Parathyroid adenoma (tissue), 2 donors: Measurements from ENCODE around the gene C20orf204.

Experiments used
- H2AFZ ChIP-seq: fragments of 300-600 bp; sonication (generic); one replicate; pipeline ENCODE4 v1.7.0; 2017; ENCODE audit warnings: antibody characterized with exemption, mild to moderate bottlenecking
- H3K27ac ChIP-seq: fragments of 300-600 bp; sonication (generic); one replicate; pipeline ENCODE4 v1.7.0; 2017
- H3K27me3 ChIP-seq: fragments of 300-600 bp; sonication (generic); one replicate; pipeline ENCODE4 v1.7.0; 2017; ENCODE audit warnings: low read length; ENCODE audit not compliant: control insufficient read depth, insufficient read depth
- H3K36me3 ChIP-seq: fragments of 300-600 bp; sonication (generic); one replicate; pipeline ENCODE4 v1.7.0; 2017; ENCODE audit warnings: low read length; ENCODE audit not compliant: control insufficient read depth, insufficient read depth
- H3K4me1 ChIP-seq: fragments of 300-600 bp; sonication (generic); one replicate; pipeline ENCODE4 v1.7.0; 2017; ENCODE audit warnings: control low read depth
- H3K4me2 ChIP-seq: fragments of 300-600 bp; sonication (generic); one replicate; pipeline ENCODE4 v1.7.0; 2017; ENCODE audit warnings: low read length
- H3K4me3 ChIP-seq: fragments of 300-600 bp; sonication (generic); one replicate; pipeline ENCODE4 v1.7.0; 2017; ENCODE audit warnings: low read depth, low read length
- H3K79me2 ChIP-seq: fragments of 300-600 bp; sonication (generic); one replicate; pipeline ENCODE4 v1.7.0; 2017; ENCODE audit warnings: control low read depth
- H3K9ac ChIP-seq: fragments of 300-600 bp; sonication (generic); one replicate; pipeline ENCODE4 v1.7.0; 2017; ENCODE audit warnings: mild to moderate bottlenecking
- H3K9me3 ChIP-seq: fragments of 300-600 bp; sonication (generic); one replicate; pipeline ENCODE4 v1.7.0; 2017; ENCODE audit warnings: low read length; ENCODE audit not compliant: control insufficient read depth
- CTCF ChIP-seq: fragments of 300-600 bp; sonication (generic); IDR thresholded peaks from one replicate; pipeline ENCODE4 v1.7.0; 2017; ENCODE audit warnings: antibody characterized with exemption, mild to moderate bottlenecking
- donor health status: primary hyperparathyroidism.

The C20orf204 gene

GRCh38 chr20:64047968-64048401 lies 12.0 kb downstream of the C20orf204 start:
- H3K4me1 ChIP-seq: no peaks in the 10 kb centered on the region
- no peak overlapping the region for H3K4me3 ChIP-seq
- no peaks in the 10 kb centered on the region for H3K27me3 ChIP-seq
- no peak overlapping the region for H2AFZ ChIP-seq
- H3K36me3 ChIP-seq: no peaks in the 10 kb centered on the region
- TF ChIP-seq CTCF: no peak
- H3K9ac ChIP-seq: no peak overlapping the region
- no peaks in the 10 kb centered on the region for H3K79me2 ChIP-seq
- H3K9me3 ChIP-seq: no peaks in the 10 kb centered on the region
- H3K27ac ChIP-seq: no peak overlapping the region
- H3K4me2 ChIP-seq: no peak overlapping the region

GRCh38 chr20:64048402-64049044 lies 12.5 kb downstream of the C20orf204 start:
- no peak overlapping the region for H3K4me2 ChIP-seq
- H3K27me3 ChIP-seq: no peaks in the 10 kb centered on the region
- H3K9ac ChIP-seq: no peak overlapping the region
- H3K36me3 ChIP-seq: no peaks in the 10 kb centered on the region
- no peaks in the 10 kb centered on the region for H3K4me1 ChIP-seq
- no peaks in the 10 kb centered on the region for H3K79me2 ChIP-seq
- H2AFZ ChIP-seq: no peak overlapping the region
- no peak for TF ChIP-seq CTCF
- no peak overlapping the region for H3K27ac ChIP-seq
- no peaks in the 10 kb centered on the region for H3K9me3 ChIP-seq
- no peak overlapping the region for H3K4me3 ChIP-seq

- H3K4me1 ChIP-seq: no peaks in the 10 kb centered on the region
- H2AFZ ChIP-seq: no peak within 1 kb of the TSS
- H3K36me3 ChIP-seq: no peaks in the 10 kb centered on the region
- no peak within 1 kb of the TSS for H3K4me3 ChIP-seq
- no peaks in the 10 kb centered on the region for H3K27me3 ChIP-seq
- H3K9ac ChIP-seq: no peak within 1 kb of the TSS
- H3K79me2 ChIP-seq: no peaks in the 10 kb centered on the region
- H3K9me3 ChIP-seq: no peaks in the 10 kb centered on the region
- H3K4me2 ChIP-seq: peak within 1 kb of the TSS; percentile 34
- H3K27ac ChIP-seq: peak within 1 kb of the TSS; percentile 46
- no peak for TF ChIP-seq CTCF
These were observed 13.3 kb downstream of the C20orf204 start, which contains the start of gene SOX18 for GRCh38 chr20:64049060-64049877. SOX18 (minus strand) TSS chr20:64049639; CDS start chr20:64049516, 123 bp downstream.

- Histone ChIP-seq H3K4me2 (peak overlapping the region; percentile 34), H2AFZ (no peak overlapping the region), H3K9ac (no peak overlapping the region), H3K79me2 (no peaks in the 10 kb centered on the region), H3K9me3 (no peaks in the 10 kb centered on the region), H3K27ac (peak overlapping the region; percentile 46), H3K4me3 (no peak overlapping the region), H3K4me1 (no peaks in the 10 kb centered on the region), H3K27me3 (no peaks in the 10 kb centered on the region), H3K36me3 (no peaks in the 10 kb centered on the region)
- no peak for TF ChIP-seq CTCF
These were observed 13.9 kb downstream of the C20orf204 start for GRCh38 chr20:64049878-64050260.
